ENCODE measurements around the gene LYAR. TPM values are rescaled to one million over a fixed set of nuclear protein-coding genes. Genes with fewer than 3 reads are reported as not detected.

LYAR gene
- total RNA-seq, 4 donors from 2014 or later, result 4.5 to 13.0 (median 10.4) TPM

DNA sequence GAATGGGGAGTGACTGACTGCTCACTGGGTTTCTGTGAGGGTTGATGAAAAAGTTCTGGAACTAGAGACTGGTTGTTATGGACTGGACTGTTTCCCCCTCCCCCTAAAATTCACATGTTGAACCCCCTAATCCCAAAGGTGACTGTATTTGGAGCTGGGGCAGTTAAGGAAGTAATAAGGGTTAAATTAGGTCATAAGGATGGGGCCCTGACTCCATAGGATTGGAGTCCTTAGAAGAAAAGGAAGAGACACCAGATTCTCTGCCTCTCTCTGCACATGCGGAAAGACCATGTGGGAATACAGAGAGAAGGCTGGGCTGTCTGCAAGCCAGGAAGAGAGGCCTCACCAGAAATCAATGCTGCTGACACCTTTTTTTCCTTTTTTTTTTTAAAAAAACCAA lies 38.3 kb upstream of the LYAR start:
- no peaks in the 10 kb centered on the region for H3K27me3 ChIP-seq
- H3K27ac ChIP-seq, result no peak overlapping the region
- no peaks in the 10 kb centered on the region for H3K36me3 ChIP-seq
- TF ChIP-seq POLR2A (IDR thresholded peaks at IDR 0.05), result no peak
- TF ChIP-seq, protein P1, sequence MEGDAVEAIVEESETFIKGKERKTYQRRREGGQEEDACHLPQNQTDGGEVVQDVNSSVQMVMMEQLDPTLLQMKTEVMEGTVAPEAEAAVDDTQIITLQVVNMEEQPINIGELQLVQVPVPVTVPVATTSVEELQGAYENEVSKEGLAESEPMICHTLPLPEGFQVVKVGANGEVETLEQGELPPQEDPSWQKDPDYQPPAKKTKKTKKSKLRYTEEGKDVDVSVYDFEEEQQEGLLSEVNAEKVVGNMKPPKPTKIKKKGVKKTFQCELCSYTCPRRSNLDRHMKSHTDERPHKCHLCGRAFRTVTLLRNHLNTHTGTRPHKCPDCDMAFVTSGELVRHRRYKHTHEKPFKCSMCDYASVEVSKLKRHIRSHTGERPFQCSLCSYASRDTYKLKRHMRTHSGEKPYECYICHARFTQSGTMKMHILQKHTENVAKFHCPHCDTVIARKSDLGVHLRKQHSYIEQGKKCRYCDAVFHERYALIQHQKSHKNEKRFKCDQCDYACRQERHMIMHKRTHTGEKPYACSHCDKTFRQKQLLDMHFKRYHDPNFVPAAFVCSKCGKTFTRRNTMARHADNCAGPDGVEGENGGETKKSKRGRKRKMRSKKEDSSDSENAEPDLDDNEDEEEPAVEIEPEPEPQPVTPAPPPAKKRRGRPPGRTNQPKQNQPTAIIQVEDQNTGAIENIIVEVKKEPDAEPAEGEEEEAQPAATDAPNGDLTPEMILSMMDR (IDR thresholded peaks at IDR 0.05), result no peak
- no peak overlapping the region for H3K4me3 ChIP-seq (replicated peaks in 1 of 3)
- no peak for DNase-seq
- H3K9me3 ChIP-seq, result no peaks in the 10 kb centered on the region
- intact Hi-C loops (cut with DNase I), result no loop called here
- WGBS, 2 donors, result 97 to 100% methylated on average over 1 of the region's 1 CpG
- H3K4me1 ChIP-seq, result no peaks in the 10 kb centered on the region

DNA sequence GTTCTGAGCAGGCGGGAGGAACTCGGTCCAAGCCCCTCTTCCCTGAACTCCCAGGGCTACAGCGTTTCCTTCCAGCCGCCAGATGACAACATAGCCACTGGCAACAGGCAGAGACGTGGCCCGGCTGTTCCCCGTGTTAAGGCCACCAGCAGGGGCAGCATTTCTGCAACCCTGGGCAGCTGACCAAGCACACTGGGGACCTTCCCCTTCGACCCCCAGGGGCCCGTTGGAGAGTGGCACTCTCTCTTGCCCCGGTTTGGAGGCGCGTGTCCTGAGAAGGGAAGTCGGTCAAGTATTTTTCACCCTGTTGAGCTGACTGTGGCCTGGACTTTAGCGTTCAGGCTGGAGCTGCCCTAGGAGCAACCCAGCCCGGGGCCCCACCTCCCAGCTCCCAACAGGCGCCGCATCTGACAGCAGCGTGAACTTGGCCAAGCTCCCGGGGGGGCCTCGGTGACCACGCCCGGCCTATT lies 37.7 kb upstream of the LYAR start:
- no peak for DNase-seq
- 40 to 66% methylated on average over 10 to 22 of the region's 22 CpGs for WGBS, 2 donors
- intact Hi-C loops (cut with DNase I), result no loop called here

GRCh38 chr4:4326166-4326565 lies 36.2 kb upstream of the LYAR start:
- DNase-seq, result no peak
- TF ChIP-seq, protein P1 (IDR thresholded peaks at IDR 0.05), result no peak
- TF ChIP-seq POLR2A (IDR thresholded peaks at IDR 0.05), result no peak
- no peak overlapping the region for H3K27ac ChIP-seq
- no peaks in the 10 kb centered on the region for H3K9me3 ChIP-seq
- WGBS, 2 donors, result 90 to 94% methylated on average over 4 of the region's 4 CpGs
- no peaks in the 10 kb centered on the region for H3K4me1 ChIP-seq
- intact Hi-C loops (cut with DNase I), result no loop called here
- H3K36me3 ChIP-seq, result peaks cover 3 to 9% of the 10 kb centered on the region in 2 donors
- H3K4me3 ChIP-seq (replicated peaks in 1 of 3), result no peak overlapping the region
- H3K27me3 ChIP-seq, result no peaks in the 10 kb centered on the region

More for the DNA sequence above, 37.7 kb upstream of the LYAR start:
- no peak for TF ChIP-seq POLR2A (IDR thresholded peaks at IDR 0.05)
- TF ChIP-seq, protein P1 (IDR thresholded peaks at IDR 0.05), result no peak
- H3K4me1 ChIP-seq, result no peaks in the 10 kb centered on the region
- H3K27ac ChIP-seq, result no peak overlapping the region
- no peak overlapping the region for H3K4me3 ChIP-seq (replicated peaks in 1 of 3)
- H3K36me3 ChIP-seq, result no peaks in the 10 kb centered on the region
- H3K27me3 ChIP-seq, result no peaks in the 10 kb centered on the region
- no peaks in the 10 kb centered on the region for H3K9me3 ChIP-seq

DNA sequence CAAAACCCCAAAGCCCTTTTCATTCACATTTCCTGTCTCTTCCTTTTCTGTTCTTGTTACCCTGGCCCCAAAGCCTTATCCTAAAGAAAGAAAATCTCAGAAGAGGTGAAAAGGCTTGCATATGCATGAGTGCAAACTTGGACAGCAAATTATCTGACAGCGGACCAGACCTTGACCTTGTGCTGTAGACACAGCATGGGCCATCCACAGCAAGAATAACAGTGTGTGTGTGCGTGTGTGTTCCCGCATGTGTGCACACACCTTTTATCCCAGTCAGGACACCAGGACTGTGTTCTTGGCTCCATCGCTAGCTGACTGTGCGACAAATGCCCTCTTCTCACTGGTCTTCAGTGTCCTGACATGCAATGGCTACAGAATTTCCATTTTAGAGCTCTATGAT lies 35.4 kb upstream of the LYAR start:
- H3K4me1 ChIP-seq, result no peaks in the 10 kb centered on the region

More for the DNA sequence above, 35.4 kb upstream of the LYAR start:
- no peak for DNase-seq
- H3K9me3 ChIP-seq, result no peaks in the 10 kb centered on the region
- intact Hi-C loops (cut with DNase I), result no loop called here
- WGBS, 2 donors, result 93 to 100% methylated on average over 5 of the region's 5 CpGs
- no peaks in the 10 kb centered on the region for H3K27me3 ChIP-seq
- no peak overlapping the region for H3K27ac ChIP-seq
- H3K4me3 ChIP-seq (replicated peaks in 1 of 3), result no peak overlapping the region
- TF ChIP-seq POLR2A (IDR thresholded peaks at IDR 0.05), result no peak
- TF ChIP-seq, protein P1 (IDR thresholded peaks at IDR 0.05), result no peak
- H3K36me3 ChIP-seq, result peaks cover 10 to 17% of the 10 kb centered on the region in 2 donors

Data from thyroid gland (tissue), 4 donors.